Activated CD4-positive, alpha-beta T cell treated with anti-CD3 and anti-CD28 coated beads for 1 hour (primary cell): Measurements from ENCODE around the gene ZNF577.

Experiments used
- DNase-seq: peaks from one replicate; pipeline ENCODE4 v3.0.0-alpha.2; 2020

The ZNF577 gene

GRCh38 chr19:51861870-51862622 is 25.7 kb downstream of the ZNF577 start:
- no peak for DNase-seq

DNA sequence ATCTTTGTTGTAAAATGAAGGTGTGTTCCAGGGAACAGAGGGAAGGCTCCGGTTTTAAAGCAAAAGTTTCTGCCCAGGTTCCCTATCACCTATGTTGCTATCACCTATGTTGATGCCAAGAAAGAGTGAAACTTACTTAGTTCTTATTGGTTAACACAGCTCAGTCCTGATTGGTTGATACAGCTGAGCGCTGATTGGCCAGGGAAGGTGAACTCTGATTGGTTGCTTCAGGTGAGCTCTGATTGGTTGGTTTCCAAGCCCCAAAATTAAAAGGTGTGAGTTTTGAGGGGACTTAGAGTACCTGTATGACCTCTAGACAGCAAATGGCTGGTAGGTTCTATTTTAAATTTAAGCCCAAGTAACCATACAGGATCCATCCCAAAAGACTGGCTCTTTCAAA is 50.6 kb downstream of the ZNF577 start:
- DNase-seq: no peak

DNA sequence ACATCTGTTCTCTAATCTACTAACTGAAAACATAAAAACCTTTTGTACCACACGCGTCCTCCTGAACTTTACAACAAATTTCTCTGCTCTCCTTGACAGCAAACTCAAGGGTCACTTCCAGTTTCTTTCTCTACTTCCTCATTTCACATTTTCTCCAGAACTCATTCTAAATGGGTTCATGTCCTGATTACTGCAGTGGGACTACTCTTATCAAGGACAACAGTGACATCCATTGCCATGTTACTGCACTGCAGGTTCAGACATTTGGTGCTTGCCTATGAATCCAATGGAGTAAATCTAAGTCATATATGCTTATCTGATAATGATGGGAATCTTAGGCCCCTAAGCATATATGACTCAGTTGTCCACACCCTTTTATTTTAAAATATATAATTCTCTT is 57.5 kb downstream of the ZNF577 start:
- DNase-seq: no peak

- no peak for DNase-seq
Observed at GRCh38 chr19:51824281-51825005, 63.3 kb downstream of the ZNF577 start.

- no peak for DNase-seq
Observed at GRCh38 chr19:51822946-51823345, 64.8 kb downstream of the ZNF577 start.

DNA sequence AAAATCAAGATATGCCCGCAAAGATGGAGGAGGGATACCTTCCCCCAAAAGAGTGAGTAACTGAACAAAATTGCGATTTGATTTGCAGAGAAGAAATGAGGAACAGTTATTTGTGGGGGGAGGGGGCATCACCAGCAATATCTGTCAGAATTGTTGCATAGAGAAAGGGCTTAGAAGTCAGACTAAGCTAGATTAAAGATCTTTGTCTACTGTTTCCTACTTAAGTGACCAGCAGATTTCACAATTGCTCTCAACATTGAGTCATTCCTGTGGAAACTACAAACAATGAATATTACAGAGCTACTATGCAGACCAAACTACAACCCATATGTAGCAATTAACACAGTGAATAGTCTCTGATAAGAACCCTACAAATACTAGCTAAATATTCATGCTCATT is 65.4 kb downstream of the ZNF577 start:
- no peak for DNase-seq

DNA sequence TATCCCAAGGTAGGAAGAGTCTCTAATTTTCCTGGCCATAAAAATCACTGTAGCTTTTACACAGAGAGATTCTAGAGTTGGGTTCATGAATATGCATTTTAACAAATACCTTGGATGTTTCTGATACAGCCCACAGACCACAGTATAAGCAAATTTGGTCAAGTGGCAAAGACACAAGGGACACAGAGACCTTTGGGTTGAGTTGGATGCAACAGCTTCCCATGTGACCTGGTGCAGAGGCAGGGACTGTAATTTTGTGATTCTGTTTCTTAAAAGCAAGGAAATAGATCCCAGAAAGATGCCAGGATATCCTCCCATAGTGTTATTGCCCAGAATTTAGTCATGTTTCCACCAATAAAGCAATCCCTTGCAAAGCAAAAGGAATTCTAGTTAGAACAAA is 65.8 kb downstream of the ZNF577 start:
- DNase-seq: no peak

DNA sequence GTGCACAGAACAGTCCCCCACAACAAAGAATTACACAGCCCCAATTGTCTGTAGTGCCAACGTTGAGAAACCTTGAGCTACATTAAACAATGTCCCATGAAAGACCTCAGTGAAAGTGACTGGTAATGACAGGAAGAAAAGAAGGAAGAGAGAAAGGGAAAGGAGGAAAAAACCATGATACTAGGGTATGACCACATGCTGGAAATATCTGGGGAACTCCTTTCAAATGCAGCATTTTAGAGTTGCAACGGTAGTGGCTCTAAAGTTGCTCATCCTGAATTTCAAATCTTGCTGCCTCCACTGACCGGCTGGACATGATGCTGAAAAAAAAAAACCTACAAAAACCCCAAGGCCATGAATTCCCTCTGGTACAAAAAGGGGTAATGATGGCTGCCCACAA is 66.3 kb downstream of the ZNF577 start:
- no peak for DNase-seq
